Colon (tissue), 2 donors: ENCODE measurements around the gene OR2A25.
"Not testable (repeated sequence)": the region's sequence is repeated elsewhere in the genome, so short reads cannot be mapped to it uniquely, and the experiment has no call there.

ENCODE experiments used
- FAIRE-seq: peaks from 2 replicates; lab custom pipeline; 2012; peaks lifted over from hg19 to GRCh38; lab: Jason Lieb, UNC
- donor health status: control.
- donor health status: control.

Gene OR2A25, protein sequence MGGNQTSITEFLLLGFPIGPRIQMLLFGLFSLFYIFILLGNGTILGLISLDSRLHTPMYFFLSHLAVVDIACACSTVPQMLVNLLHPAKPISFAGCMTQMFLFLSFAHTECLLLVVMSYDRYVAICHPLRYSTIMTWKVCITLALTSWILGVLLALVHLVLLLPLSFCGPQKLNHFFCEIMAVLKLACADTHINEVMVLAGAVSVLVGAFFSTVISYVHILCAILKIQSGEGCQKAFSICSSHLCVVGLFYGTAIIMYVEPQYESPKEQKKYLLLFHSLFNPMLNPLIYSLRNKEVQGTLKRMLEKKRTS

DNA sequence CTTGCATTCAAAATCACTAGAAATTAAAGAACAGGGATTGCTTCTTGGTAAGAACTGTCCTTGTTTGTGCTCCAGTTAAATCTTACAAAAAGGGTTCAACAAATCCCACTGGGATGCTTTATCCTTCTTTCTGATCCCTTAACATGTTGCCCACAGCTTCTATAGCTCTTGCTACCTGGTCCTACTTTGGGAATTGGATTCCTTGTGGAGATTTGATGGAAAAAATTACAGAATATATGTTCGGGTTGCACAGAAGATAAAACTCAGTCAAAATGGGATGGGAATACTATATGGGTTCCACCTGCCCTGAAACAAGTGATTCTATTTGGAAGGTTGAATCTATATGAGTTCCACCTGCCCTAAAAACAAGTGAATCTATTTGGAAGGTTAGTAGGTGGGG, at the start of gene OR2A25:
Gene OR2A25 (plus strand): TSS at position 301 of the 400 bp plus-strand sequence. CDS start 4,409 bp downstream, outside the sequence.
- FAIRE-seq = no peak

- FAIRE-seq = no peak
Measured at GRCh38 chr7:144020340-144020739, 49.3 kb upstream of the OR2A25 start.

GRCh38 chr7:144022169-144022568, 47.4 kb upstream of the OR2A25 start:
- no peak for FAIRE-seq

DNA sequence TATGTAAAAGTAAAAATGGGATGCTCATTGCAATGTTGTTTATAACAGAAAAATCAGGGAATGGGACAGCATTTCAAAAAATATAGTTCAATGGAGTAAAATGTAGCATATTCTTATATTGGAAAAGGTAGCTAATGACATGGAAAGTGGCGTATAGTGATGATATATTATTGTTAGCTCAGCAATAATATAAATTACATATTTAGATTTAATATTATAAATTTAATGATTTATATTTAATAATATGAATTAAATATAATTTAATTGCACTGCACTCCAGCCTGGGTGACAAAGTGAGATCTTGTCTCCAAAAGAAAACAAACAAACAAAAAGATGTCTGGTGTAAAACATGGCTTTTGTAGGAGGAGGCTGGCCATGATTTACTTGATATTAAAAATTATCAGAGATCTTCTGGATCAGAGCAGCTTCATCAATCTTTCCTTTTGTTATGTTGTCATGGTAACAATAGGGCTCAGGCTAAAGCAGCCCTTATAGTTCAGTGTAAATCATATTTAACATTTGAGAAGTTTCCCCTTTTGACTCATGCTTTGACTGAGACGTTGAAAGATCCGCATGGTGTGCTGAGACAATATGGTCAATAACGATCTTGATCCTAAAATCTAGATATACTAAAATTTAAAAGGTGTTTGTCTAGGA, 46.3 kb upstream of the OR2A25 start:
- no peak for FAIRE-seq

DNA sequence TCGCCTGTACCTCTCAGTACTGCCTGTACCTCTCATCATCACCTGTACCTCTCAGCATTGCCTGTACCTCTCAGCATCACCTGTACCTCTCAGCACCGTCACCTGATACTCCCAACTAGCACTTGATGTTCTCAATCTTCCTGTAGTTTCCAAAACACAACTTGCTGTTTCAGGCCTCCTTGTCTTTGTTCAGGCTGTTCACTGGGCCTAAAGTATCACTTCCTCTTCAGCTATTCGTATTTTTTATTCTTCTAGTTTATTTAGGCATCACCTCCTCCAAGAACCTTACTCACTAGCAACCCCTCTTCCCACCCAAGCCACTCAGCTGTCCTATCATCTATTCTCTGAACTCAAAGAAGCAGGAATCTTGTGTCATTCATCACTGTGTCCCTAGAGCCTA, 45.4 kb upstream of the OR2A25 start:
- FAIRE-seq = no peak

- no peak for FAIRE-seq
Measured at GRCh38 chr7:144026203-144026883, 43.3 kb upstream of the OR2A25 start.

- FAIRE-seq = no peak
Measured at GRCh38 chr7:144027070-144027469, 42.5 kb upstream of the OR2A25 start.

DNA sequence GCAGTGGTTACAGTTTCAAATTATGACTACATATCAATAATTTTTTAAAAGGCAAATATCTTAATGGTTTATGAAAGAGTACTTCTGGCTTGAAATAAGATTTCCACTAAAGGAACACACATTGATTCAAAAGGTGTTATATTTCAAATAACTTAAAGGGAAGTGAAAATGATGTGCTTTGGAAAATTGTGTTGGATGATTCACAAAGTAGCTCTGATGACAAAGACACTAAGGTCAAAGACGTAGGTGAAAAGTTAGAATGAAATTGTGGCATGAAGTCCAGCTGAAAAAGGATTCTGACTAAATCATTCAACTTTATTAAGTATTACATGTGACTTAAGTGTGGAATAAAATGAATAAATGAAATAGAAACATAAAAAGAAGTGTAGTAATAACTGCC, 41.6 kb upstream of the OR2A25 start:
- no peak for FAIRE-seq

- FAIRE-seq = no peak
Measured at GRCh38 chr7:144028547-144028946, 41.1 kb upstream of the OR2A25 start.

GRCh38 chr7:144032516-144032915, 37.1 kb upstream of the OR2A25 start:
- no peak for FAIRE-seq

DNA sequence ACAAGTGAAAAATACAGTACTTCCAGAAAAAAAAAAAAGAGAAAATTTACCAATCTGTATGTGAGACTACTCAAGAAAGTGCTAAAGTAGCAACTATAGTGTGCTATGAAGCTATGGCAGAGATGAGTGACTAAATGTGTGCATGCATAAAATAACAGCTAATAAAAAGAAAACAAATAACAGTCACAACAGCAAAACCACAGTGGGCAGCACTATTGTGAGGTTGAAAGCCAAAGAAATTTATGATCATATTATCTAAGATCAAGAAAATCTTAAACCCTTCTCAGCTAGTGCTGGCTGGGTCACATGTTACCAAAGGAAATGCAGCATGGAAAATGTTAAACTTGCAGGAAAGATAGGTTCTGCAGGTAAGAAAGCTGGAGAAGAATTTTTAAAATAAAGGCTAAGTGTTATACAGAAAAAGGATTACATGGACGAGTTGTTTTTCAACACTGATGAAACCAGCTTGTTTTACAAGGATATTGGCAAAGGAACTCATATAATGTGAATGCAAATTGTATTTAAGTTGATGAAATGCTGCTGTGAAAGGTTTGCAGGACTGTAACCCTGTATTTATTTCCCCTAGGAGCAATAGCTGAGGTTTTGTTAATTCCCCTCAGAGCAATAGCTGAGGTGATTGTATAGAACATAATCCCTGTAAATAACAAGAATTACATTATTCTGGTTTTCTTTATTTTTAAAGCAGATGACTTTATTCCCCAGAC, 36.5 kb upstream of the OR2A25 start:
- no peak for FAIRE-seq

DNA sequence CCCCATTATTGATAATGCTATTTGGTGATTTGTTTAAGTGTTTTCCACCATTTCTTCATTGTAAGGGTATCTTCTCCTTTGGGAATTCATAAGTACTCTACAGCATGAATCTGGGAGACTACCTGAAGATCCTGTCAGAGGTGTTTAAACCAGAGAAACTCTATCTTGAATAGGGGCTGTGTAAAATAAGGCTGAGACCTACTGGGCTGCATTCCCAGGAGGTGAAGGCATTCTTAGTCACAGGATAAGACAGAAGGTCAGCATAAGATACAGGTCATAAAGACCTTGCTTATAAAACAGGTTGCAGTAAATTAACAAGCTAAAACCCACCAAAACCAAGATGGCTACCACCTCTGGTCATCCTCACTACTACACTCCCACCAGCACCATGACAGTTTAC, 34.2 kb upstream of the OR2A25 start:
- no peak for FAIRE-seq

DNA sequence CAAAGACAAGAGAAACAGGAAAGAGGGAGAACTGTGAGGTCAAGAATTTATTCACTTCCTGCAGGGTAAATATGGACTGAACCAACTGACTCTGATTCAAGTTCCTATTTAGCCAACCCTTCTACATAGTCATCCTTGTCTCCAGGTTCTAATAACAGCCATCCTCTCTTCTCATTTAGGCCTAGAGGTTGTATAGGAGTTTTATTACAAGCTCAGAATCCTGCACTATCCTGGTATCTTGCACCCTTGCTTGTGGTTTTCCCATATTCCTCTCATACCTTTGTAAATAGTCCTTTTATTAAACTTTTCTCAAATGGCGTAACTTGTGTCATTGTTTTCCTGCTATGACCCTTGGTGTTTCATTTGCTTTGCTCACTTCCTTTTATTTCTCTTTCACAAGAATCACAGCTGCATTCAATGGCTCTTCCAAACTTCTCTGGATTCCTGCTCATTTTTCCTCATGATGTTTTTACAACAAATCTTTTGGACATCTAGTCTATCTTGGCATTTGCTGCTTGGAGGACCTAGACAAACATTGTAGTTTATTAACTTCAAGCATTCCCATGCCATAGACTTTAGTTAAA, 33.2 kb upstream of the OR2A25 start:
- FAIRE-seq = no peak

GRCh38 chr7:144037414-144038035, 32.1 kb upstream of the OR2A25 start:
- FAIRE-seq = no peak

DNA sequence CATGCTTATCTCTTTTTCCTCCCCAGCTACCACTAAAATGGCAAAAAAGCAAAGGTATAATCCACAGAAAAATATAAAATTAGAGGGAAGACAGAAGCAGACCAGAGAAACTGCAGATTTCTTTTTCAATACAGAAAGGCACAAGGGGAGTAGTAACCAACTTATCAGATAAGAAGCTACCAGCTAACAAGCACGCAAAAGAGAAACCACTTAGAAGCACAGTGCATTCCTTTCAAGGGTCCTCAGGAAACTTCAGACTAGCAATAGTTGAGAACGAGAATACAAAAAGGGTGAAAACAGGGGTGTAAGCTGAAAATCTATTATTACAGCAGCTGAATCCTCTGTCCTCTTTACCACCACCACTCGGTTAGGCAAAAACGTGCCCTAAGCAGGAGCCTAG, 30.7 kb upstream of the OR2A25 start:
- no peak for FAIRE-seq

- FAIRE-seq = no peak
Measured at GRCh38 chr7:144048648-144049047, 21.0 kb upstream of the OR2A25 start, which contains the start of gene OR2A5. Gene OR2A5 (plus strand): TSS chr7:144048948. CDS start chr7:144050402, 1,454 bp downstream.

DNA sequence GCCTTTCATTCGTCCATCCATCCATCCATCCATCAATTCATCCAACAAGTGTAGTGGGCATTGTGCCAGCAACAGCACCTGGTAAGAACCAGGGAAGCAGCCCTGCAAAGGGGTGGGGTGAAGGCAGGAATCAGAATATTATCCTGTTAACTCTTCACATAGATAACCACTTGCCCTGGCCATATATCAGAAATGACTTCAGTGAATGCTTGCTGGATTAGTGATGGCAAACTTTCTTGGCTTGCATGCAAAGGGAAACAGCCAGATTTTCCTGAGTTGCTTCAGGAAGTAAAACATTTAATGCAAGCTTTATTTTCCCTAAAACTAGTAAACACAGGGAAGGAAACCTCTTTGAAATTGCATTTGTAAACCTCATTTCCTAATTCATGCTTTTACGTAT, 20.1 kb upstream of the OR2A25 start:
- no peak for FAIRE-seq

GRCh38 chr7:144050093-144050492, 19.5 kb upstream of the OR2A25 start:
- no peak for FAIRE-seq

GRCh38 chr7:144050884-144051283, 18.7 kb upstream of the OR2A25 start:
- not testable (repeated sequence) for FAIRE-seq

GRCh38 chr7:144057954-144058353, 11.7 kb upstream of the OR2A25 start:
- FAIRE-seq = no peak

GRCh38 chr7:144063710-144064109, 5.9 kb upstream of the OR2A25 start:
- no peak for FAIRE-seq

- no peak for FAIRE-seq
Measured at GRCh38 chr7:144069953-144070352, 342 bp downstream of the OR2A25 start.
